Natural killer cell (primary cell): ENCODE measurements around the gene FAM83C. TPM values are rescaled to one million over a fixed set of nuclear protein-coding genes. Genes with fewer than 3 reads are reported as not detected.

Source experiments
- ATAC-seq, 3 donors: fragments of 150-1000 bp in 2 of 3; fragments of 200-7000 bp in 1 of 3; cut with Tn5 transposase; 1 replicate in 1 of 3; 2 replicates in 2 of 3; pipeline ENCODE4 v1.10.0; 2021; ENCODE audit warnings: mild to moderate bottlenecking in 2 of 3, moderate library complexity in 2 of 3
- DNase-seq, 2 donors: peaks; one replicate each; pipeline versions ENCODE4 v3.0.0 to v3.0.0-alpha.2; 2013 to 2021; ENCODE audit warnings: mixed read lengths in 1 of 2
- H3K27ac ChIP-seq: one replicate; pipeline ENCODE4 v1.5.1; 2013; ENCODE audit warnings: mild to moderate bottlenecking, low read length
- H3K27me3 ChIP-seq: one replicate; pipeline ENCODE4 v1.6.1; 2013; ENCODE audit warnings: low read length; ENCODE audit not compliant: control insufficient read depth, insufficient read depth
- H3K36me3 ChIP-seq: one replicate; pipeline ENCODE4 v1.6.1; 2013; ENCODE audit warnings: low read length; ENCODE audit not compliant: control insufficient read depth, insufficient read depth
- H3K4me1 ChIP-seq: one replicate; pipeline ENCODE4 v1.6.1; 2013; ENCODE audit warnings: low read length; ENCODE audit not compliant: control insufficient read depth, insufficient read depth
- H3K4me3 ChIP-seq: one replicate; pipeline ENCODE4 v1.5.1; 2013; ENCODE audit warnings: low read length
- H3K9me3 ChIP-seq: one replicate; pipeline ENCODE4 v1.6.1; 2013; ENCODE audit warnings: low read length; ENCODE audit not compliant: control insufficient read depth, insufficient read depth
- H3K27ac Mint-ChIP-seq, 2 donors: one replicate each; pipeline ENCODE4 v1.8.0; 2022; ENCODE audit warnings: mild to moderate bottlenecking in 2 of 2, mixed read lengths in 2 of 2, moderate library complexity in 1 of 2
- H3K27me3 Mint-ChIP-seq, 2 donors: one replicate each; pipeline ENCODE4 v1.8.0; 2022; ENCODE audit warnings: low read depth in 2 of 2, mixed read lengths in 2 of 2
- H3K36me3 Mint-ChIP-seq: one replicate; pipeline ENCODE4 v1.8.0; 2022; ENCODE audit warnings: mixed read lengths
- H3K4me1 Mint-ChIP-seq, 2 donors: one replicate each; pipeline ENCODE4 v1.8.0; 2022; ENCODE audit warnings: mixed read lengths in 2 of 2
- H3K4me3 Mint-ChIP-seq: one replicate; pipeline ENCODE4 v1.8.0; 2022; ENCODE audit warnings: mild to moderate bottlenecking, moderate library complexity, mixed read lengths
- H3K9me3 Mint-ChIP-seq, 2 donors: one replicate each; pipeline ENCODE4 v1.8.0; 2022; ENCODE audit warnings: mixed read lengths in 2 of 2
- WGBS: methylation state at CpG from one replicate; pipeline ENCODE4 v1.1.7; 2013; ENCODE audit warnings: missing lambda C conversion rate; ENCODE audit not compliant: insufficient coverage; 5-methylcytosine and 5-hydroxymethylcytosine counted together
- intact Hi-C: fragments of 100-400 bp; cut with micrococcal nuclease; formaldehyde crosslinking; loops from one replicate; pipeline ENCODE4 v1.14.2; 2022
- total RNA-seq, 4 donors: library from RNA; stranded (reverse); fragments of 120-200 nt in 1 of 4; gene quantifications; one replicate each; pipeline versions ENCODE4 v1.2.3 to v1.2.4, GENCODE V29; 2013 to 2022
- TF ChIP-seq, protein P1 (sequence below): fragments of 200-600 bp; IDR thresholded peaks from one replicate; pipeline ENCODE4 v1.8.0; 2022; ENCODE audit warnings: antibody characterized with exemption

FAM83C gene
- total RNA-seq, 3 donors from 2014 or later (not counting 1 experiment from before 2014, with no cell fraction given), result not detected

- peaks cover 0 to 3% of the 10 kb centered on the region in 2 donors for H3K27me3 Mint-ChIP-seq
- no peaks in the 10 kb centered on the region for H3K9me3 Mint-ChIP-seq
- no peak for ATAC-seq
- H3K36me3 Mint-ChIP-seq, result no peaks in the 10 kb centered on the region
- no peak overlapping the region for H3K27ac Mint-ChIP-seq
- WGBS, result 89% methylated on average over 3 of the region's 6 CpGs
- intact Hi-C loops, result no loop called here
- no peak for DNase-seq
- TF ChIP-seq, protein P1, sequence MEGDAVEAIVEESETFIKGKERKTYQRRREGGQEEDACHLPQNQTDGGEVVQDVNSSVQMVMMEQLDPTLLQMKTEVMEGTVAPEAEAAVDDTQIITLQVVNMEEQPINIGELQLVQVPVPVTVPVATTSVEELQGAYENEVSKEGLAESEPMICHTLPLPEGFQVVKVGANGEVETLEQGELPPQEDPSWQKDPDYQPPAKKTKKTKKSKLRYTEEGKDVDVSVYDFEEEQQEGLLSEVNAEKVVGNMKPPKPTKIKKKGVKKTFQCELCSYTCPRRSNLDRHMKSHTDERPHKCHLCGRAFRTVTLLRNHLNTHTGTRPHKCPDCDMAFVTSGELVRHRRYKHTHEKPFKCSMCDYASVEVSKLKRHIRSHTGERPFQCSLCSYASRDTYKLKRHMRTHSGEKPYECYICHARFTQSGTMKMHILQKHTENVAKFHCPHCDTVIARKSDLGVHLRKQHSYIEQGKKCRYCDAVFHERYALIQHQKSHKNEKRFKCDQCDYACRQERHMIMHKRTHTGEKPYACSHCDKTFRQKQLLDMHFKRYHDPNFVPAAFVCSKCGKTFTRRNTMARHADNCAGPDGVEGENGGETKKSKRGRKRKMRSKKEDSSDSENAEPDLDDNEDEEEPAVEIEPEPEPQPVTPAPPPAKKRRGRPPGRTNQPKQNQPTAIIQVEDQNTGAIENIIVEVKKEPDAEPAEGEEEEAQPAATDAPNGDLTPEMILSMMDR, result no peak
- H3K4me3 Mint-ChIP-seq, result no peak overlapping the region
- Histone ChIP-seq H3K9me3 (no peaks in the 10 kb centered on the region), H3K36me3 (peaks cover 5% of the 10 kb centered on the region), H3K27me3 (no peaks in the 10 kb centered on the region), H3K27ac (no peak overlapping the region), H3K4me3 (no peak overlapping the region), H3K4me1 (peaks cover 7% of the 10 kb centered on the region)
- peaks cover 5 to 7% of the 10 kb centered on the region in 2 donors for H3K4me1 Mint-ChIP-seq
These were observed 10.5 kb upstream of the FAM83C start for GRCh38 chr20:35302421-35303335.

DNA sequence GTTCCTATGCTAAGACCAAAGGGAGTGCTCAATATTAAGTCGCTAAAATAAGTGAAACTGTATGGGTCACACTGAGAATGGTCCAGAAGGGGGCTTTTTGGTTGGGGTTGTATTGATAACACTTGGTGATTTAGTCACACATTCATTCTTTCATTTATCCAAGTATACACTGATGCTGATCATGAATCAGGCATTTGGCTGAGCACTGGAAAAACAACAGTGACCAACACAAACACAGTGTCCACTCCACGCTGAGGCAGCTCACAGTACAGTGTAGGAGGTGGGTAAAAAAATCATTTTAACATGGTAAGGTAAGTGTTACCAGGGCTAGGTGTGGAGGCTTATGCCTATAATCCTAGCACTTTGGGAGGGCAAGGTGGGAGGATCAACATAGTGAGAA, 9.2 kb upstream of the FAM83C start:
- DNase-seq (no peak), ATAC-seq (no peak)
- TF ChIP-seq, protein P1, result no peak
- intact Hi-C loops, result no loop called here
- Histone ChIP-seq H3K9me3 (no peaks in the 10 kb centered on the region), H3K4me3 (no peak overlapping the region), H3K27ac (no peak overlapping the region), H3K4me1 (peaks cover 7% of the 10 kb centered on the region), H3K27me3 (no peaks in the 10 kb centered on the region), H3K36me3 (peaks cover 5% of the 10 kb centered on the region)
- H3K27ac Mint-ChIP-seq, result no peak overlapping the region
- no peaks in the 10 kb centered on the region for H3K36me3 Mint-ChIP-seq
- H3K4me1 Mint-ChIP-seq, result peaks cover 5 to 7% of the 10 kb centered on the region in 2 donors
- peaks cover 0 to 3% of the 10 kb centered on the region in 2 donors for H3K27me3 Mint-ChIP-seq
- no peak overlapping the region for H3K4me3 Mint-ChIP-seq
- no peaks in the 10 kb centered on the region for H3K9me3 Mint-ChIP-seq
- WGBS, result 100% methylated on average over 2 of the region's 2 CpGs

GRCh38 chr20:35300469-35301262, 8.4 kb upstream of the FAM83C start:
- no peak overlapping the region for H3K27ac Mint-ChIP-seq
- ATAC-seq, result no peak
- no peak overlapping the region for H3K4me3 Mint-ChIP-seq
- Histone ChIP-seq H3K9me3 (no peaks in the 10 kb centered on the region), H3K4me1 (peaks cover 7% of the 10 kb centered on the region), H3K4me3 (no peak overlapping the region), H3K27ac (no peak overlapping the region), H3K36me3 (no peaks in the 10 kb centered on the region), H3K27me3 (no peaks in the 10 kb centered on the region)
- H3K9me3 Mint-ChIP-seq, result no peaks in the 10 kb centered on the region
- TF ChIP-seq, protein P1, result no peak
- intact Hi-C loops, result no loop called here
- no peak for DNase-seq
- 100% methylated on average over 2 of the region's 4 CpGs for WGBS
- peaks cover 5 to 7% of the 10 kb centered on the region in 2 donors for H3K4me1 Mint-ChIP-seq
- no peaks in the 10 kb centered on the region for H3K36me3 Mint-ChIP-seq
- peaks cover 0 to 3% of the 10 kb centered on the region in 2 donors for H3K27me3 Mint-ChIP-seq
